Body of pancreas (tissue), 4 donors: ENCODE measurements around the gene MYLK3. TPM values are rescaled to one million over a fixed set of nuclear protein-coding genes. Genes with fewer than 3 reads are reported as not detected.
"Not testable (repeated sequence)": the region's sequence is repeated elsewhere in the genome, so short reads cannot be mapped to it uniquely, and the experiment has no call there.

Experiments
- ATAC-seq: fragments of 150-250 bp; one replicate; pipeline ENCODE4 v1.9.1; 2016
- DNase-seq, 4 donors: peaks; one replicate each; pipeline ENCODE4 v3.0.0-alpha.2; 2019
- H3K27ac ChIP-seq, 4 donors: fragments of 200-600 bp; sonication (generic); 1 replicate in 3 of 4; 2 replicates in 1 of 4; pipeline versions ENCODE4 v1.5.1 to v1.6.1; 2016 to 2019; ENCODE audit warnings: mild to moderate bottlenecking in 1 of 4, mixed read lengths in 1 of 4, moderate library complexity in 1 of 4
- H3K27me3 ChIP-seq, 2 donors: fragments of 200-600 bp; sonication (generic); one replicate each; pipeline ENCODE4 v1.6.0; 2016; ENCODE audit warnings: mild to moderate bottlenecking in 1 of 2
- H3K36me3 ChIP-seq, 2 donors: fragments of 200-600 bp; sonication (generic); replicated peaks in 1 of 2; 2 replicates each; pipeline ENCODE4 v1.5.1; 2016; ENCODE audit warnings: low read depth in 2 of 2; ENCODE audit not compliant: insufficient read depth in 1 of 2
- H3K4me1 ChIP-seq: fragments of 200-600 bp; sonication (generic); one replicate; pipeline ENCODE4 v1.6.0; 2016
- H3K4me3 ChIP-seq, 2 donors: fragments of 200-600 bp; sonication (generic); 1 replicate in 1 of 2; 2 replicates in 1 of 2; pipeline ENCODE4 v1.5.1; 2016 to 2019
- H3K9me3 ChIP-seq, 3 donors: fragments of 200-600 bp; sonication (generic); 1 replicate in 2 of 3; 2 replicates in 1 of 3; pipeline ENCODE4 v1.5.1; 2016
- POLR2A ChIP-seq, 3 donors: fragments of 450-650 bp; IDR thresholded peaks; one replicate each; pipeline ENCODE4 v1.6.1; 2016; ENCODE audit warnings: antibody characterized with exemption in 3 of 3, mild to moderate bottlenecking in 2 of 3
- WGBS, 2 donors: methylation state at CpG; one replicate each; pipeline ENCODE4 v1.1.5; 2017; 5-methylcytosine and 5-hydroxymethylcytosine counted together
- intact Hi-C: fragments of 100-400 bp; cut with DNase I; formaldehyde crosslinking; loops from one replicate; pipeline ENCODE4 v1.15.1; 2023
- total RNA-seq, 2 donors: library from RNA; depleted of rRNA; stranded (reverse); fragments of >200 nt; gene quantifications; one replicate each; pipeline ENCODE4 v1.1.0, GENCODE V29; 2016
- TF ChIP-seq, protein P1 (sequence below), 7 experiments: fragments of 450-650 bp in 4 of 7; fragments of 200-600 bp in 3 of 7; sonication (generic) in 3 of 7; IDR thresholded peaks; one replicate each; pipeline ENCODE4 v1.5.1; 2016 to 2019; ENCODE audit warnings: antibody characterized with exemption in 7 of 7

Gene MYLK3
- total RNA-seq, 2 donors from 2014 or later: 0.26 TPM; not detected in 1

DNA sequence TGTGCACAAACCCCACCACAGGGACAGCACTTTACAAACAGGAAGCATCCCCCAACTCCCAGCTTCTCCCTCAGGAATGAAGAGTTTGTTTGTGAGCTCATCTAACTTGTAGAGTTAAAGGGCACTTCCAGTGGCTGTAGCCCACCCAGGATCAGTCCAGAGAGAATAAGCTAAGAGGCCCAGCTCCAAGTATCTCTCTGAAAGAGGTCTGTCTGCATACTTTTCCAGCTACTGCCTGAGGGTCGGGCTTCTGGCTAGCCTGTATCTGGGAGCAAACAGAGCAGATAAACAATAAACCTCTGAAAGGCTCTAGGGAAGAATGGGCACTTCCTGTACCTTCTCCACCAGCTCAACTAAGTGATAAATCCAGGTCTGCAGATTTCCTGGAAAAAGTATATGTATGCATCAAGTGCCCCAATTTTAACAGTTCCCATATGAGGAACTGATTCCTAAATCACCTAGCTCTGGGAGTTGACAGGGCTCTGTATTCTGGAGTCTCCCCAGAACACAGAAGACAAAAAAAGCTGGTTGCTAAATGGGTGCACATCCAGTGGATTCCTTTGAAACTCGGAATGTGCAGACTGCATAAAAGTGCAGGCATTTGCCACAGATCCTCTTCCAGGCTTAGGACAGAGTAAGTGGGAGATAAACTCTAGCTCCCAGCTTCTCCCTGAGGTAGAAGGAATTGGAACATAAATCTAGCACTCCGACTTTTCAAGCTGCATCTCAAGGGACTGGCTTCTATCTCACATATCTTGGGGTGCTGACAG is 37.1 kb upstream of the MYLK3 start:
- H3K27ac ChIP-seq: no peak overlapping the region
- 45 to 66% methylated on average over 3 of the region's 3 CpGs for WGBS, 2 donors
- no peaks in the 10 kb centered on the region for H3K27me3 ChIP-seq
- DNase-seq (no peak), ATAC-seq (no peak)
- no peaks in the 10 kb centered on the region for H3K9me3 ChIP-seq
- TF ChIP-seq POLR2A (IDR thresholded peaks at IDR 0.05): no peak
- TF ChIP-seq, protein P1, sequence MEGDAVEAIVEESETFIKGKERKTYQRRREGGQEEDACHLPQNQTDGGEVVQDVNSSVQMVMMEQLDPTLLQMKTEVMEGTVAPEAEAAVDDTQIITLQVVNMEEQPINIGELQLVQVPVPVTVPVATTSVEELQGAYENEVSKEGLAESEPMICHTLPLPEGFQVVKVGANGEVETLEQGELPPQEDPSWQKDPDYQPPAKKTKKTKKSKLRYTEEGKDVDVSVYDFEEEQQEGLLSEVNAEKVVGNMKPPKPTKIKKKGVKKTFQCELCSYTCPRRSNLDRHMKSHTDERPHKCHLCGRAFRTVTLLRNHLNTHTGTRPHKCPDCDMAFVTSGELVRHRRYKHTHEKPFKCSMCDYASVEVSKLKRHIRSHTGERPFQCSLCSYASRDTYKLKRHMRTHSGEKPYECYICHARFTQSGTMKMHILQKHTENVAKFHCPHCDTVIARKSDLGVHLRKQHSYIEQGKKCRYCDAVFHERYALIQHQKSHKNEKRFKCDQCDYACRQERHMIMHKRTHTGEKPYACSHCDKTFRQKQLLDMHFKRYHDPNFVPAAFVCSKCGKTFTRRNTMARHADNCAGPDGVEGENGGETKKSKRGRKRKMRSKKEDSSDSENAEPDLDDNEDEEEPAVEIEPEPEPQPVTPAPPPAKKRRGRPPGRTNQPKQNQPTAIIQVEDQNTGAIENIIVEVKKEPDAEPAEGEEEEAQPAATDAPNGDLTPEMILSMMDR (IDR thresholded peaks at IDR 0.05): no peak
- intact Hi-C loops: no loop called here
- H3K4me3 ChIP-seq: no peak overlapping the region
- no peaks in the 10 kb centered on the region for H3K36me3 ChIP-seq
- H3K4me1 ChIP-seq: peaks cover 6% of the 10 kb centered on the region

GRCh38 chr16:46784569-46784968 is 36.4 kb upstream of the MYLK3 start:
- H3K4me3 ChIP-seq, H3K9me3 ChIP-seq, H3K4me1 ChIP-seq, H3K27ac ChIP-seq, H3K36me3 ChIP-seq, ATAC-seq, intact Hi-C loops, DNase-seq, H3K27me3 ChIP-seq: not testable (repeated sequence)
- WGBS, 2 donors: 95 to 98% methylated on average over 2 of the region's 2 CpGs

GRCh38 chr16:46783800-46784199 is 35.7 kb upstream of the MYLK3 start:
- H3K36me3 ChIP-seq: no peaks in the 10 kb centered on the region
- H3K4me3 ChIP-seq: no peak overlapping the region
- 92 to 94% methylated on average over 4 of the region's 4 CpGs for WGBS, 2 donors
- DNase-seq (no peak), ATAC-seq (no peak)
- no peaks in the 10 kb centered on the region for H3K9me3 ChIP-seq
- intact Hi-C loops: no loop called here
- no peak for TF ChIP-seq POLR2A (IDR thresholded peaks at IDR 0.05)
- TF ChIP-seq, protein P1 (IDR thresholded peaks at IDR 0.05): no peak
- H3K27me3 ChIP-seq: no peaks in the 10 kb centered on the region
- no peaks in the 10 kb centered on the region for H3K4me1 ChIP-seq
- no peak overlapping the region for H3K27ac ChIP-seq

DNA sequence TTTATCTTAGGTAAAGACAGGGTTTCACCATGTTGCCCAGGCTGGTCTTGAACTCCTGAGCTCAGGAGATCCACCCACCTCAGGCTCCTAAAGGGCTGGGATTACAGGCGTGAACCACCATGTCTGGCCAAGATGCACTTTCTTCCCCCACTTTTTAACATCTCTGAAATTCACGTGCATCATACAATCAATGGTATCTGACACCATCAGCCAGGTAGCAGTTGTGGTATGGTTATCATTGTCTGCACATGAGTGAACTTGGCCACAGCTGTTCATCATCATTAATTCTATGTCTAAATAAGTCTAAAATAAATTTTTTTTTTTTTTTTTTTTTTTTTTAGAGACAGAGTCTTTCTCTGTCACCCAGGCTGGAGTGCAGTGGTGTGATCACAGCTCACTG is 34.2 kb upstream of the MYLK3 start:
- TF ChIP-seq, protein P1 (IDR thresholded peaks at IDR 0.05): no peak
- TF ChIP-seq POLR2A (IDR thresholded peaks at IDR 0.05): no peak
- DNase-seq (no peak), ATAC-seq (no peak)
- WGBS, 2 donors: 79 to 88% methylated on average over 2 of the region's 2 CpGs
- Histone ChIP-seq H3K27ac (no peak overlapping the region), H3K4me3 (no peak overlapping the region), H3K27me3 (no peaks in the 10 kb centered on the region), H3K4me1 (no peaks in the 10 kb centered on the region), H3K36me3 (no peaks in the 10 kb centered on the region), H3K9me3 (no peaks in the 10 kb centered on the region)
- intact Hi-C loops: no loop called here

- no peaks in the 10 kb centered on the region for H3K27me3 ChIP-seq
- no peaks in the 10 kb centered on the region for H3K36me3 ChIP-seq
- TF ChIP-seq, protein P1 (IDR thresholded peaks at IDR 0.05): no peak
- no peak for TF ChIP-seq POLR2A (IDR thresholded peaks at IDR 0.05)
- WGBS, 2 donors: 80 to 85% methylated on average over 4 to 7 of the region's 12 CpGs
- H3K27ac ChIP-seq: no peak overlapping the region
- H3K4me1 ChIP-seq: no peaks in the 10 kb centered on the region
- DNase-seq: no peak
- no peak for ATAC-seq
- intact Hi-C loops: no loop called here
- no peaks in the 10 kb centered on the region for H3K9me3 ChIP-seq
- H3K4me3 ChIP-seq: no peak overlapping the region
These were observed 29.7 kb upstream of the MYLK3 start for GRCh38 chr16:46777804-46778203.
